Neural cell (in vitro differentiated cells): ENCODE data around the gene PSMC4.

Source experiments
- EZH2 ChIP-seq: fragments of 200-600, 300-800 bp; shearing (Covaris generic), sonication (generic); IDR thresholded peaks from 2 replicates; pipeline ENCODE4 v1.6.1; 2014; ENCODE audit warnings: antibody characterized with exemption, low read length, borderline replicate concordance, mild to moderate bottlenecking; ENCODE audit not compliant: insufficient read depth, poor library complexity, severe bottlenecking
- POLR2AphosphoS5 ChIP-seq: IDR thresholded peaks from 2 replicates; pipeline ENCODE4 v1.6.1; 2012
- SMC3 ChIP-seq: fragments of 450-650 bp; conservative IDR thresholded peaks from 2 replicates; pipeline ENCODE4 v1.6.1; 2014; ENCODE audit warnings: antibody characterized with exemption, mild to moderate bottlenecking, moderate library complexity; ENCODE audit not compliant: poor library complexity
- TAF1 ChIP-seq: IDR thresholded peaks from 2 replicates; pipeline ENCODE4 v1.6.1; 2012; ENCODE audit warnings: low read depth

DNA sequence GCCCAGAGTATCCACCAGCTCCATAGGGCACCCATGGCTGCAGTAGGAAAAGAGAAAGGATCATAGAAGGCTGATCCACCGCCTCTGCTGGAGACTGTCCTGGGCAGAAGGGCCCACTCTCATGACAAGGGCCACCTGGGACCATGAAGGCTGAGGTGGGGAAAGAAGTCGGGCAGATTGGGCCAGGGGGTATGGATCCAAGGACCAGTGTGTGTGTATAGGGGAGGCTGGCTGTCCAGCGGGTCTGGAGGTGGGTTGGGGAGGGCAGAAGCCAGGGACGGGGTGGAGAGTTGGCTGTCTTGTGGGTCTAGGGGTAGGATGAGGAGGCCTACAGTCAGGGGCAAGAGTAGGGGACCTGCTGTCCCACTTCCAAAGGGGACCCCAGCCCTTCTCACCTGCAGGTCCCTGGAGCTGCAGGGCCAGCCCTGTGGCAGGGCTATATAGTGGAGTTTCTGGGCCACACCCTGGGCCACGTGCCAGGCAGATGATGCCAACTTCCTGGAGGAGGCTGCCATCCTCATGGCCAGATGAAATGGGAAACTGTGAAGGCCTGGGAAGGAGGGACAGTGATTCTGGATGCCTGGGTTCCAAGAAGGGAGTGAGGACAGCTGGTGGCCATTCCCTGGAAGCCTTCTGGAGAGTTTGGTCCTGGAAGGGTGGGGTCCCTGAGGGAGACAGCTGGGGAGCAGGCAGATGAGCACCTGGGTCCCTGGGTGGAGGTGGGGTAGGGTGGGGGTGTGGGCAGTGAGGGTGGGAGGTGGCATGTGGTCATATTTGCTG, 36.2 kb upstream of the PSMC4 start, which contains the start of gene FCGBP:
- TF ChIP-seq SMC3 (no peak), TAF1 (no peak), EZH2 (no peak), POLR2AphosphoS5 (no peak)
